IMR-90 (cell line): ENCODE measurements around the gene DKK3. TPM values are rescaled to one million over a fixed set of nuclear protein-coding genes. Genes with fewer than 3 reads are reported as not detected.
A peak's percentile ranks its signal among the peaks of the same experiment; 100 is the strongest.

ENCODE experiments used
- ATAC-seq: fragments of 200-7000 bp; cut with Tn5 transposase; 2 replicates; pipeline ENCODE4 v1.9.1; 2020; ENCODE audit warnings: low read depth, mild to moderate bottlenecking, moderate library complexity
- BruUV-seq: library from RNA; stranded (reverse); fragments of 400-500 nt; replicated peaks from 2 replicates; lab custom pipeline; 2021; lab: Mats Ljungman, UMichigan
- CTCF ChIA-PET: fragments of 300-600 bp; formaldehyde crosslinking; extraction: SDS; loops from one replicate; lab custom pipeline; 2021; ENCODE audit warnings: antibody characterized with exemption; lab: Yijun Ruan, JAX
- POLR2A ChIA-PET: fragments of 300-600 bp; sonication (Branson Sonifier 250); formaldehyde crosslinking; loops from one replicate; lab custom pipeline; 2022; ENCODE audit warnings: antibody characterized with exemption; ENCODE audit not compliant: unreplicated experiment; lab: Charles Lee
- DNase-seq: peaks from one replicate; pipeline ENCODE4 v3.0.0; 2013
- H2AFZ ChIP-seq: replicated peaks from 2 replicates; pipeline ENCODE3; 2013; ENCODE audit warnings: low read length, mild to moderate bottlenecking; ENCODE audit not compliant: poor library complexity
- H2AK5ac ChIP-seq: 2 replicates; pipeline ENCODE4 v1.6.1; 2013; ENCODE audit warnings: low read depth, low read length, inconsistent platforms
- H2AK9ac ChIP-seq: replicated peaks from 2 replicates; pipeline ENCODE3; 2013; ENCODE audit warnings: mild to moderate bottlenecking, low read depth, low read length, moderate library complexity; ENCODE audit not compliant: poor library complexity
- H2BK120ac ChIP-seq: 2 replicates; pipeline ENCODE4 v1.6.1; 2013; ENCODE audit warnings: low read depth, low read length, inconsistent platforms
- H2BK15ac ChIP-seq: 3 replicates; pipeline ENCODE4 v1.6.1; 2013; ENCODE audit warnings: low read depth, low read length, inconsistent platforms
- H2BK20ac ChIP-seq: 2 replicates; pipeline ENCODE4 v1.6.1; 2013; ENCODE audit warnings: low read depth, mild to moderate bottlenecking, inconsistent platforms, low read length, moderate library complexity
- H2BK5ac ChIP-seq: 2 replicates; pipeline ENCODE4 v1.6.1; 2013; ENCODE audit warnings: mild to moderate bottlenecking, low read depth, low read length, inconsistent platforms; ENCODE audit not compliant: poor library complexity, severe bottlenecking
- H3K14ac ChIP-seq: replicated peaks from 2 replicates; pipeline ENCODE4 v1.6.1; 2013; ENCODE audit warnings: low read depth, low read length, inconsistent platforms
- H3K18ac ChIP-seq: 2 replicates; pipeline ENCODE4 v1.6.1; 2013; ENCODE audit warnings: low read depth, low read length, control low read depth
- H3K23ac ChIP-seq: 2 replicates; pipeline ENCODE4 v1.6.1; 2013; ENCODE audit warnings: low read depth, low read length, inconsistent platforms
- H3K27ac ChIP-seq: 2 replicates; pipeline ENCODE4 v1.5.1; 2013; ENCODE audit warnings: mild to moderate bottlenecking, control low read depth, low read length; ENCODE audit not compliant: insufficient read depth
- H3K27me3 ChIP-seq: 2 replicates; pipeline ENCODE4 v1.6.1; 2013; ENCODE audit warnings: low read length; ENCODE audit not compliant: control insufficient read depth, insufficient read depth
- H3K36me3 ChIP-seq: 2 replicates; pipeline ENCODE4 v1.6.1; 2013; ENCODE audit warnings: low read length, mixed read lengths; ENCODE audit not compliant: control insufficient read depth, insufficient read depth
- H3K4ac ChIP-seq: 2 replicates; pipeline ENCODE4 v1.6.1; 2013; ENCODE audit warnings: low read depth, low read length, inconsistent platforms
- H3K4me1 ChIP-seq: 2 replicates; pipeline ENCODE4 v1.6.1; 2013; ENCODE audit warnings: low read length, mixed read lengths; ENCODE audit not compliant: control insufficient read depth, insufficient read depth
- H3K4me2 ChIP-seq: 2 replicates; pipeline ENCODE4 v1.6.1; 2013; ENCODE audit warnings: low read depth, mild to moderate bottlenecking, control low read depth, low read length, moderate library complexity
- H3K4me3 ChIP-seq: 2 replicates; pipeline ENCODE4 v1.5.1; 2013; ENCODE audit warnings: low read depth, mild to moderate bottlenecking, control low read depth, low read length, moderate library complexity; ENCODE audit not compliant: insufficient read depth
- H3K56ac ChIP-seq: 2 replicates; pipeline ENCODE4 v1.6.1; 2013; ENCODE audit warnings: low read length, inconsistent platforms; ENCODE audit not compliant: insufficient read depth; ENCODE audit errors: extremely low read depth
- H3K79me1 ChIP-seq, 2 experiments: 2 replicates each; pipeline ENCODE4 v1.6.1; 2013; ENCODE audit warnings: low read length in 2 of 2, inconsistent platforms in 1 of 2, low read depth in 1 of 2
- H3K9ac ChIP-seq: 2 replicates; pipeline ENCODE4 v1.6.1; 2013; ENCODE audit warnings: low read depth, low read length, control low read depth
- H3K9me1 ChIP-seq: 2 replicates; pipeline ENCODE4 v1.6.1; 2013; ENCODE audit warnings: low read length, inconsistent platforms; ENCODE audit not compliant: insufficient read depth
- H3K9me3 ChIP-seq: 2 replicates; pipeline ENCODE4 v1.6.1; 2013; ENCODE audit warnings: low read length; ENCODE audit not compliant: control insufficient read depth, insufficient read depth
- H4K20me1 ChIP-seq: 2 replicates; pipeline ENCODE4 v1.6.1; 2013; ENCODE audit warnings: low read length, inconsistent platforms; ENCODE audit not compliant: insufficient read depth
- H4K5ac ChIP-seq: 2 replicates; pipeline ENCODE4 v1.6.1; 2013; ENCODE audit warnings: mild to moderate bottlenecking, low read depth, low read length, control low read depth
- H4K8ac ChIP-seq, 2 experiments: 2 replicates each; pipeline ENCODE4 v1.6.1; 2013; ENCODE audit warnings: low read depth in 2 of 2, low read length in 2 of 2, control low read depth in 1 of 2, inconsistent platforms in 1 of 2
- H4K91ac ChIP-seq: 2 replicates; pipeline ENCODE4 v1.6.1; 2013; ENCODE audit warnings: low read depth, low read length, inconsistent platforms; ENCODE audit not compliant: insufficient read depth
- BHLHE40 ChIP-seq: fragments of 150-350 bp; IDR thresholded peaks from 2 replicates; pipeline ENCODE4 v1.6.1; 2016; ENCODE audit warnings: mild to moderate bottlenecking, low read depth, low read length
- CEBPB ChIP-seq: IDR thresholded peaks from 2 replicates; pipeline ENCODE4 v1.6.1; 2012; ENCODE audit warnings: low read depth, low read length, improper control_type of control experiment
- FOS ChIP-seq: fragments of 150-350 bp; IDR thresholded peaks from 2 replicates; pipeline ENCODE4 v1.6.1; 2016; ENCODE audit warnings: low read depth, low read length
- MAFK ChIP-seq: IDR thresholded peaks from 2 replicates; pipeline ENCODE4 v1.6.1; 2012; ENCODE audit warnings: low read depth, low read length, improper control_type of control experiment
- MAZ ChIP-seq: IDR thresholded peaks from 2 replicates; pipeline ENCODE4 v1.6.1; 2012; ENCODE audit warnings: low read depth, mild to moderate bottlenecking, low read length, improper control_type of control experiment, moderate library complexity, borderline replicate concordance
- MXI1 ChIP-seq: IDR thresholded peaks from 2 replicates; pipeline ENCODE4 v1.6.1; 2012; ENCODE audit warnings: low read depth, mild to moderate bottlenecking, low read length, moderate library complexity, borderline replicate concordance
- RAD21 ChIP-seq: IDR thresholded peaks from 2 replicates; pipeline ENCODE4 v1.6.1; 2012; ENCODE audit warnings: low read length, improper control_type of control experiment
- RCOR1 ChIP-seq: IDR thresholded peaks from 2 replicates; pipeline ENCODE4 v1.6.1; 2012; ENCODE audit warnings: mild to moderate bottlenecking, low read length, improper control_type of control experiment; ENCODE audit not compliant: insufficient replicate concordance
- RFX5 ChIP-seq: IDR thresholded peaks from 2 replicates; pipeline ENCODE4 v1.8.0; 2012; ENCODE audit warnings: low read depth, mild to moderate bottlenecking, low read length, moderate library complexity
- SMC3 ChIP-seq: fragments of 150-350 bp; IDR thresholded peaks from 2 replicates; pipeline ENCODE4 v1.6.1; 2016; ENCODE audit warnings: low read depth, mild to moderate bottlenecking, antibody characterized with exemption, low read length, moderate library complexity
- WGBS, 2 experiments: methylation state at CpG; one replicate each; pipeline versions ENCODE4 v1.1.5 to v1.1.7; 2013; ENCODE audit warnings: missing lambda C conversion rate in 2 of 2; ENCODE audit not compliant: insufficient read length in 1 of 2; ENCODE audit errors: extremely low coverage in 2 of 2; 5-methylcytosine and 5-hydroxymethylcytosine counted together
- dilution Hi-C: fragments of 300-500 bp; cut with HindIII; formaldehyde crosslinking; loops from one replicate; pipeline ENCODE4 v1.14.3; 2018; ENCODE audit warnings: low sequenced_read_pairs; ENCODE audit not compliant: unreplicated experiment
- in situ Hi-C: fragments of 300-500 bp; cut with MboI; formaldehyde crosslinking; loops from 3 replicates; pipeline ENCODE4 v1.14.3; 2019; ENCODE audit warnings: low sequenced_read_pairs, inconsistent platforms, mixed read lengths
- intact Hi-C: fragments of 100-400 bp; cut with micrococcal nuclease; formaldehyde crosslinking; loops from 2 replicates; pipeline ENCODE4 v1.10.0; 2022
- polyA plus RNA-seq, 3 experiments: library from polyadenylated mRNA; depleted of rRNA; stranded (reverse); fragments of >200 nt; gene quantifications; 2 replicates each; pipeline ENCODE4 v1.2.3, GENCODE V29; 2012; ENCODE audit warnings: low replicate concordance in 1 of 3
- total RNA-seq: library from RNA; depleted of rRNA; stranded (reverse); fragments of >200 nt; gene quantifications from 2 replicates; pipeline ENCODE4 v1.2.3, GENCODE V29; 2012
- TF ChIP-seq, protein P1 (sequence below): fragments of 150-350 bp; IDR thresholded peaks from 2 replicates; pipeline ENCODE4 v1.6.1; 2016; ENCODE audit warnings: low read depth, mild to moderate bottlenecking, low read length, moderate library complexity, borderline replicate concordance
- TF ChIP-seq, protein P2 (sequence below): conservative IDR thresholded peaks from 2 replicates; pipeline ENCODE4 v1.5.1; 2012; ENCODE audit warnings: mild to moderate bottlenecking, low read depth, low read length, improper control_type of control experiment

Gene DKK3
- total and polyA plus RNA-seq, 2 of the 4 experiments (the other 2 are of a cell fraction), result 453 to 964 TPM

DNA sequence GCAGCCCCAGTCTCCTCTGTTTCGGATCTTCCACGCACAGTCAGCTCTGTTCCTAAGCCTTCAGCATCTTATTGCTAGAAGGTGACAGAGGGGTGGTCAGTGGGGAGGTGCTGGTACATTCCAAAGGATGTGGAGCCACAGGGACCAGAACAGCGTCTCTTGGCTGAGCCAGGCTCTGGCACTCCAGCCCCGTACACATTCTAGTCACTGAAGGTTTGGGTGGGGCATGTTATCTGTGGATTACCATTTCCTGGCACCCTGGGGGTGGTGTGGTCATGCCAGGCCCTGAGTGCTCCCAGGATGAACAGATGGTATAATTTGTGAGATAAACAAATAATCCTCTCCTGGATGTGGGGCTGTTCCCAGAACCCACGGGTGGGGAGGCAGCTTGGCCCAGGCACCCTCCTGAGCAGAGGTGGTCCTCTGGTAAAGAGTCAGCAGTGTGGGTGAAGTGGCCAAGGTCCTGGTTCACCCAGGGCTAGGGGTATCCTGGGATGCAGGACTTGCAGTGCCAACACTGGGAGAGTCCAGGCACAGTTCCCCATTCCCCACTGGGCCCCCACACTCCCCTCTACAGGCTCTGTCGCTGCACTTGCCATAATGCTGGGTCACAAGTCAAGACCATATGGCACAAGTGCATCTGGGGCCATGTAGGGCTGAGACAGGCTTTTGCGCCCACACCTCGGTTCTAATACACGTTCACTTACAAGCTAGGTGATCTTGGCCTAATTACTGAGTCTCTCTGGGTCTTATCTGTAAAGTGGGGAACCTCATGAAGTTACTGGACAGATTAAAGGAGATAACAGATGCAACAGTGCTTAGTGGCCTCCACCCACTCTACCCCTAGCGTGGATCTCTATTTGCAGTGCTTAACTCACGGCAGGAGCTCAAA is 33.0 kb downstream of the DKK3 start:
- peaks cover 51 to 89% of the 10 kb centered on the region in 2 experiments for H3K79me1 ChIP-seq
- no peaks in the 10 kb centered on the region for H3K9me3 ChIP-seq
- H3K4me2 ChIP-seq, result no peak overlapping the region
- H2BK20ac ChIP-seq, result peak overlapping the region; percentile 92
- BruUV-seq, result no TSS peak
- peak overlapping the region; percentile 33 for H2AK9ac ChIP-seq
- ATAC-seq (no peak), DNase-seq (no peak)
- no peaks in the 10 kb centered on the region for H3K27me3 ChIP-seq
- peaks cover 62% of the 10 kb centered on the region for H3K4me1 ChIP-seq
- H3K27ac ChIP-seq, result peak overlapping the region; percentile 90
- H3K18ac ChIP-seq, result peak overlapping the region; percentile 51
- TF ChIP-seq RAD21 (no peak), BHLHE40 (no peak), RCOR1 (no peak), CEBPB (no peak), RFX5 (no peak), MAFK (no peak), SMC3 (no peak), MXI1 (no peak), FOS (no peak), MAZ (no peak)
- TF ChIP-seq, protein P1, sequence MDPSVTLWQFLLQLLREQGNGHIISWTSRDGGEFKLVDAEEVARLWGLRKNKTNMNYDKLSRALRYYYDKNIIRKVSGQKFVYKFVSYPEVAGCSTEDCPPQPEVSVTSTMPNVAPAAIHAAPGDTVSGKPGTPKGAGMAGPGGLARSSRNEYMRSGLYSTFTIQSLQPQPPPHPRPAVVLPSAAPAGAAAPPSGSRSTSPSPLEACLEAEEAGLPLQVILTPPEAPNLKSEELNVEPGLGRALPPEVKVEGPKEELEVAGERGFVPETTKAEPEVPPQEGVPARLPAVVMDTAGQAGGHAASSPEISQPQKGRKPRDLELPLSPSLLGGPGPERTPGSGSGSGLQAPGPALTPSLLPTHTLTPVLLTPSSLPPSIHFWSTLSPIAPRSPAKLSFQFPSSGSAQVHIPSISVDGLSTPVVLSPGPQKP, result no peak
- TF ChIP-seq, protein P2, sequence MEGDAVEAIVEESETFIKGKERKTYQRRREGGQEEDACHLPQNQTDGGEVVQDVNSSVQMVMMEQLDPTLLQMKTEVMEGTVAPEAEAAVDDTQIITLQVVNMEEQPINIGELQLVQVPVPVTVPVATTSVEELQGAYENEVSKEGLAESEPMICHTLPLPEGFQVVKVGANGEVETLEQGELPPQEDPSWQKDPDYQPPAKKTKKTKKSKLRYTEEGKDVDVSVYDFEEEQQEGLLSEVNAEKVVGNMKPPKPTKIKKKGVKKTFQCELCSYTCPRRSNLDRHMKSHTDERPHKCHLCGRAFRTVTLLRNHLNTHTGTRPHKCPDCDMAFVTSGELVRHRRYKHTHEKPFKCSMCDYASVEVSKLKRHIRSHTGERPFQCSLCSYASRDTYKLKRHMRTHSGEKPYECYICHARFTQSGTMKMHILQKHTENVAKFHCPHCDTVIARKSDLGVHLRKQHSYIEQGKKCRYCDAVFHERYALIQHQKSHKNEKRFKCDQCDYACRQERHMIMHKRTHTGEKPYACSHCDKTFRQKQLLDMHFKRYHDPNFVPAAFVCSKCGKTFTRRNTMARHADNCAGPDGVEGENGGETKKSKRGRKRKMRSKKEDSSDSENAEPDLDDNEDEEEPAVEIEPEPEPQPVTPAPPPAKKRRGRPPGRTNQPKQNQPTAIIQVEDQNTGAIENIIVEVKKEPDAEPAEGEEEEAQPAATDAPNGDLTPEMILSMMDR, result no peak
- ChIA-PET POLR2A (no interaction called here), CTCF (no interaction called here)
- H4K91ac ChIP-seq, result peak overlapping the region; percentile 95
- peaks cover 7% of the 10 kb centered on the region; the same call in 1 of the 2 replicates for H4K20me1 ChIP-seq
- H4K5ac ChIP-seq, result peak overlapping the region; percentile 72
- H4K8ac ChIP-seq, result peak overlapping the region; percentile 70 to 97; a peak in 3 of 4 replicates
- intact Hi-C loops (no loop called here), dilution Hi-C loops (no loop called here), in situ Hi-C loops (no loop called here)
- 93% methylated on average over 3 of the region's 11 CpGs; no CpG with 5 or more reads in 1 of the 2 experiments for WGBS, 2 experiments
- peak overlapping the region; percentile 99 for H3K4ac ChIP-seq
- peak overlapping the region; percentile 99 for H2BK120ac ChIP-seq
- H3K4me3 ChIP-seq, result no peak overlapping the region
- H3K56ac ChIP-seq, result no peak overlapping the region
- H2AFZ ChIP-seq, result no peak overlapping the region
- H2BK5ac ChIP-seq, result peak overlapping the region; percentile 92
- H3K14ac ChIP-seq, result peak overlapping the region; percentile 97
- H3K9me1 ChIP-seq, result peaks cover 56% of the 10 kb centered on the region
- H3K9ac ChIP-seq, result no peak overlapping the region
- H2BK15ac ChIP-seq, result peak overlapping the region; percentile 83
- H3K36me3 ChIP-seq, result peaks cover 12% of the 10 kb centered on the region
- H3K23ac ChIP-seq, result peak overlapping the region; percentile 96
- H2AK5ac ChIP-seq, result peak overlapping the region; percentile 97
